NCI-H748 treated with DMSO at 0.1 percent for 48 hours (cell line): ENCODE results near the gene AXL.
"Not testable (repeated sequence)": the region's sequence is repeated elsewhere in the genome, so short reads cannot be mapped to it uniquely, and the experiment has no call there.

Source experiments
- DNase-seq: peaks from one replicate; lab custom pipeline; 2025; lab: John Stamatoyannopoulos, UW

AXL gene

GRCh38 chr19:41206926-41207750 is 11.9 kb upstream of the AXL start:
- DNase-seq, result no peak

- no peak for DNase-seq
Observed at GRCh38 chr19:41214161-41214560, 4.9 kb upstream of the AXL start.

GRCh38 chr19:41217741-41218140 is 1.3 kb upstream of the AXL start:
- no peak for DNase-seq

GRCh38 chr19:41218249-41218614 is 791 bp upstream of the AXL start:
- no peak for DNase-seq

DNA sequence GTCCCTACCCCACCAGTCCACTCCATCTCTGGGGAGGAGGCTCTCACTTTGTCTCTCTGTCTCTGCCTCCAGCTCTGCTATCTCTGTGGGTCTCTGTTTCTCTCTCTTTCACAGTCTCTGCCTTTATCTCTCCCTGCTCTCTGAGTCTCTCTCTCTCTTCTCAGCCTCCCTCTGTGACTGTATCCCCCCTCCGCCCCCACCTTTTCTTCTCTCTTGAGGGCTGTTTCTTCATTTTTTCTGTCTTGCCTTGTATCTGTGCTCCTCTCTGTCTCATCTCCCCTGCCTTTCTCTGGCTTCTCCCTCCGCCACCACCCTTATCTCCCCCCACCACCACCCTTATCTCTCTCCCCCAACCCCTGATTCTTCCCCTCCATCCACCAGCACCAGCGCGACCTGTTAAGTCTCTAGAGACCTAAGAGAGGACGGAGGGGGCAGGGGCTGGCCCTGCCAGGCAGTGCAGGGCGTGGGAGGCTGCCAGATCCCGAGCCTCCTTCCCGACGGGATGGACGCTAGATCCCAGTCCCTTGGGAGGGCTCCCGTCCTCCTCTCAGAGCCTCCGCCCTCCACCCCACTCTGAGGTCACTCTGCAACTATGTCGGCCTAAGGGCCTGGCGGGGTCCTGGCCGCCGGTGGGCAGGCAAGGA is 1.0 kb downstream of the AXL start:
- no peak for DNase-seq

- DNase-seq, result no peak
Observed at GRCh38 chr19:41220811-41221210, 1.8 kb downstream of the AXL start.

GRCh38 chr19:41221514-41222205 is 2.6 kb downstream of the AXL start:
- no peak for DNase-seq

GRCh38 chr19:41222240-41222639 is 3.2 kb downstream of the AXL start:
- no peak for DNase-seq

DNA sequence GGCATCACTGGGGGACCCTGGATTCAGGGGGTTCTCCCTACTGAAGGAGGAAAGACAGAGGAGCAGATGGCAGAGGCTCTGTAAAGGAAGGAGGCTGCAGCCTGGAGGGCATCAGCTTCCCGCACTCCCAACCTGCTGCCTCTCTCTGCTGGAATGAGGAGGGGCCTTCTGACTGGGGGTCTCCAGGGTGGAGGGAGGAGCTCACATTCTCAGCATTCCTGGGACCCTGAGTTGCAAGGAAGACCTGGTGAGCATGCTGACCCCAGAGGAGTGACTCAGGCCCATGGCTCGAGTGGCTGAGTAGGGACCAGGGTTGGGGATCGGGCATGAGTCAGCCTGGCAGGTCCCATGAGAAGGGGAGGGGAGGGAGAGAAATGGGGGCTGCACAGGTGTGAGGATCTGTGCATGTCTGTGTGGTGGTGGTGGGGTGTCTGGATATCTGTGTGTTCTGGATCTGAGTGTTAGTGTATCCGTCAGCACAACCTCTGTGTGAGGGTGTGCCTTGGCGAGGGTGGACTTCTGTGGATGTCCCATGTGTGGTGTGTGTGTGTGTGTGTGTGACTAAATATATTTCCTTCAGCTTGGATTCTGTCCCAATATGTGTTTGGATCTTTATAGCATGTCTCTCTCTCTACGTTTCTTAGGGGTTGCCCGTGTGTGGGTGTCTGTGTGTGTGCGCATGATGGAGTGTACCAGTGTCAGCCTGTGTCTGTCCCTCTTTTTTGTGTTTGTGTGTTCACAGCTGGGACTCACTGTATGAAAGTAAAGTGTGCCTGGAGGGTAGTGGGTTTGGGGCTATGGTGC is 4.6 kb downstream of the AXL start:
- DNase-seq, result no peak

- no peak for DNase-seq
Observed at GRCh38 chr19:41224632-41225031, 5.6 kb downstream of the AXL start.

DNA sequence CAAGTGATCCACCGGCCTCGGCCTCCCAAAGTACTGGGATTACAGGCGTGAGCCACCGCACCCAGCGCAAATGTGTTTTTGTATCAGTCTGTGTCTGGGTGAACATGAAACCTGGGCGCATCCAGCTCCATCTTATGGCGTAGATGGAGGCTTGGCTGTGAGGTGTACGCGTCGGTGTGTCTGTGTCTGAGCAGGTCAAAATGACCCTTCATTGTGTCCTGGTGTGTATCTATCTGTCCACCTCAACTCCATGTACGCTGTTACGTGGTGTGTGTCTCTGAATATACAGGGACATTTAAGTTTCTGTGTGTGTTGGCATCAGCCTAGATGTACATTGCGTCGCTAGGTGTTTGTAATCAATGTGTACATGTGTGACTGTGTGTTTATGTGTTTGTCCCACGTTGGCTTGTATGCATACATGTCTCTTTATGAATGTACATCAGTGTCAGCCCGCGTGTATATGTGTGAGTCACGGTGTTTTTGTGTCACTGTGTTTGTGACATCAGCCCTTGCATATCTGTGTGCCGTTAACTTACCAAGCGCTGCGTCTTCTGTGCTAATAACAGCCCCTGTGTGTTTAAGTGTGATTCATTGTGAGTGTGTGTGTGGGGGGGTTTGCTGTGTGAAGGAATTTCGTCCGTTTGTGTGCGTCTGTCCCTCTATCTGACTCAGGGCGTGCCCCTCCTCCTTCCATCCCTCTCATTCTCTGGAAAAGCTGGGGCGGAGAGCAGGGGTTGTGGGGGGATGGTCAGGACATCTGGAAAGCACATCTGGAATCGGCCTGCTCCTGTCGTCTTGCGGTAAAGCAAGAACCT is 6.4 kb downstream of the AXL start:
- DNase-seq, result no peak

DNA sequence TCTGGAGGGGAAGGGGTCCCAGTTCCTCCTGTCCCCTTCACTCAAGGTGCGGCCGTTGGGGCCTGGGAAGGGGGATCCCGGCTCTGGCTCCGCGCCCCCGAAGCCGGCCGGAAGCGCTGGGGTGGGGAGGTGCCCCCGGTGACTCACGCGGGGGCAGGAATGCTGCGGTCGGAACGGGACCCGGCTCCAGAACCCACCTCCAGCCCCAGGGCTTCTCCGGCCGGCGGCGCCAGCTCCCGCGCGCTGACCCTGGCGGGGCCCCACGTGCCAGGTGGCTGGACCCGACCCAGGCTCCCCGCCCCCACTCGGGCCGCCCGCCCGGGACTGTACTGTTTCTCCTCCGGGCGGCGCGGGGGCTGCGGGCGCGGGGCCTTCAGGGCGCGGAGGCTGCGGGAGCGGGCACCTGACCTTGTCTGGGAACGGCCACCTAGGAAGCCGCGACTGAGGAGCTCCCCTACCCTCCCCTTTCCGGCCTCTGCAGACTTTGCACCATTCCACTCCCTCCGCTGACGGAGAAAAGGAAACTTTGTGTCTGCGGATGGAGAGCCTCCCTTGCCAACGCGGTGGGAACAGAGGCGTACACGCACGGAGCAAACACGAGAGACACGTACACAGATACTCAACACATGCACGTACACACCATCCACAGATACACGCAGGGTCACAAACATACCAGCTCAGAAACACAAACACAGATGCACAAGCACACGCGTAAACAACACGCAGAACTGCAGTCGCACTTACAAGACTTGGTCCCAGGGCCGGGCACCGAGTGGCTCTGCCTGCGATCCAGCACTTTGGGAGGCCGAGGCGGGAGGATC is 7.2 kb downstream of the AXL start:
- DNase-seq, result no peak

GRCh38 chr19:41226874-41227390 is 7.9 kb downstream of the AXL start:
- no peak for DNase-seq

- no peak for DNase-seq
Observed at GRCh38 chr19:41228486-41228885, 9.5 kb downstream of the AXL start.

DNA sequence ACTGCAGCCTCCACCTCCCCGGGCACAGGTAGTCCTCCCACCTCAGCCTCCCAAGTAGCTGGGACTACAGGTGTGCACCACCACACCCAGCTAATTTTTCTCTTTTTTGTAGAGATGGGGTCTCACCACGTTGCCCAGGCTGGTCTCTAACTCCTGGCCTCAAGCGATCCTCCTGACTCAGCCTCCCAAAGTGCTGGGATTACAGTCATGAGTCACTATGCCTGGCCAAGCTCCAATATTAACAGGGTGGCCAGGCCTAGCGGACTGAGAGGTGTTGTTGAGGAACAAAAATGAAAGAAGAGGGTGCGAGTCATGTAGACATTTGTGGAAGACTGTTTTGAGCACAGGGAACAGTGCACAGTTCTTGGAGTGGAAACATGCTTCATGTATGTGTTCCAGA is 10.3 kb downstream of the AXL start:
- DNase-seq, result not testable (repeated sequence)

- DNase-seq, result no peak
Observed at GRCh38 chr19:41230067-41230857, 11.2 kb downstream of the AXL start.

DNA sequence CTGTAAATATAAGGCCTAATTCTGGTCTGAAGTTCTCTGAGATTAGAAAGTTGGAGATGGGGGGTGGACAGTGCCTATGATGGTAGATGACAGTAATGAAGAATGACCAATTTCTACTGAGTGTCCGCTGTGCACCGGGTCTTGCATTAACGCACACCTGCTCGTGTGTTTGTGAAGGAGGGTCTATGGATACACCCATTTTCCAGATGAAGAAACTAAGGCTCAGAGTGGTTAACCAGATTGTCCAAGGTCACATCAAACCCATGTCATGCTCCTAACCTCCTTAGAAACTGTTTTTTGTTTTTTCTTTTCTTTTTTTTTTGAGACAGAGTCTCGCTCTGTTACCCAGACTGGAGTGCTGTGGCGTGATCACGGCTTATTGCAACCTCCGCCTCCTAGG is 13.7 kb downstream of the AXL start:
- DNase-seq, result no peak

- DNase-seq, result no peak
Observed at GRCh38 chr19:41233748-41234240, 14.8 kb downstream of the AXL start.

GRCh38 chr19:41234512-41235168 is 15.6 kb downstream of the AXL start:
- no peak for DNase-seq
